K562 (cell line): ENCODE measurements around the gene LARP6. TPM values are rescaled to one million over a fixed set of nuclear protein-coding genes. Genes with fewer than 3 reads are reported as not detected.
A peak's percentile ranks its signal among the peaks of the same experiment; 100 is the strongest.

ENCODE experiments used
- CBFA2T3 ChIP-seq: fragments of 450-650 bp; IDR thresholded peaks from 2 replicates; pipeline ENCODE4 v1.6.1; 2017
- CTBP1 ChIP-seq: fragments of 450-650 bp; IDR thresholded peaks from 2 replicates; pipeline ENCODE4 v1.6.1; 2016; ENCODE audit warnings: borderline replicate concordance
- JUN ChIP-seq, 2 experiments: sonication (generic) in 1 of 2; formaldehyde crosslinking in 1 of 2; IDR thresholded peaks; 2 replicates each; pipeline versions ENCODE4 v1.6.1 to v1.8.0; 2012 to 2022; ENCODE audit warnings: borderline replicate concordance in 2 of 2, mild to moderate bottlenecking in 2 of 2, improper control_type of control experiment in 1 of 2, low read depth in 1 of 2, low read length in 1 of 2, missing genetic modification reagents in 1 of 2
- MTA1 ChIP-seq: fragments of 450-650 bp; IDR thresholded peaks from 2 replicates; pipeline ENCODE4 v1.6.1; 2017; ENCODE audit warnings: borderline replicate concordance
- RBBP5 ChIP-seq: fragments of 200-600 bp; sonication (generic); IDR thresholded peaks from 2 replicates; pipeline ENCODE4 v1.6.1; 2012; ENCODE audit warnings: borderline replicate concordance, mild to moderate bottlenecking, low read length, control low read depth, inconsistent platforms; ENCODE audit not compliant: insufficient read depth, poor library complexity, severe bottlenecking
- RFX7 ChIP-seq: fragments of 250-450 bp; sonication (Bioruptor Pico); IDR thresholded peaks from 2 replicates; pipeline ENCODE4 v1.5.1; 2021; ENCODE audit warnings: mild to moderate bottlenecking
- SOX6 ChIP-seq: fragments of 450-650 bp; IDR thresholded peaks from 2 replicates; pipeline ENCODE4 v1.6.1; 2014; ENCODE audit warnings: mild to moderate bottlenecking
- ZNF239 ChIP-seq: fragments of 250-450 bp; sonication (Bioruptor Pico); IDR thresholded peaks from 2 replicates; pipeline ENCODE4 v1.4.0; 2020; ENCODE audit warnings: mild to moderate bottlenecking
- ZNF445 ChIP-seq: fragments of 250-450 bp; sonication (Bioruptor Pico); IDR thresholded peaks from 2 replicates; pipeline ENCODE4 v1.4.0; 2020; ENCODE audit warnings: low read depth, mild to moderate bottlenecking, moderate library complexity
- polyA plus RNA-seq, 8 experiments: library from polyadenylated mRNA; depleted of rRNA in 4 of 8; stranded (reverse) in 5 of 8; unstranded in 3 of 8; fragments of >200 nt; fragmentation: Nextera tagmentation in 2 of 8; fragmentation: Illumina TruSeq in 1 of 8; extraction: Ambion mirVana in 2 of 8; extraction: Trizol in 1 of 8; gene quantifications; 2 replicates each; pipeline versions ENCODE4 v1.2.1 to v1.2.3, GENCODE V29; 2011 to 2014; ENCODE audit warnings: inconsistent platforms in 1 of 8, missing spikeins in 1 of 8
- total RNA-seq, 7 experiments: library from RNA; depleted of rRNA in 6 of 7; stranded (reverse); fragments of >200 nt in 6 of 7; fragmentation: Illumina TruSeq in 2 of 7; extraction: Trizol in 2 of 7; gene quantifications; 2 replicates each; pipeline versions ENCODE4 v1.2.1 to v1.2.3, GENCODE V29; 2011 to 2021; ENCODE audit warnings: low replicate concordance in 1 of 7
- TF ChIP-seq, protein P1 (sequence below): sonication (generic); formaldehyde crosslinking; IDR thresholded peaks from 2 replicates; pipeline ENCODE4 v1.8.0; 2022; ENCODE audit warnings: mild to moderate bottlenecking, missing genetic modification reagents
- TF ChIP-seq, protein P2 (sequence below): fragments of 450-650 bp; IDR thresholded peaks from 2 replicates; pipeline ENCODE4 v1.6.1; 2016; ENCODE audit warnings: missing biosample characterization, missing genetic modification characterization
- TF ChIP-seq, protein P3 (sequence below), 2 experiments: fragments of 150-350 bp in 1 of 2; IDR thresholded peaks; 2 replicates each; pipeline ENCODE4 v1.6.1; 2012 to 2016; ENCODE audit warnings: low read depth in 2 of 2, low read length in 2 of 2, mild to moderate bottlenecking in 1 of 2, moderate library complexity in 1 of 2
- TF ChIP-seq, protein P4 (sequence below), 2 experiments: fragments of 450-650 bp in 1 of 2; sonication (generic) in 1 of 2; formaldehyde crosslinking in 1 of 2; IDR thresholded peaks in 1 of 2; conservative IDR thresholded peaks in 1 of 2; 2 replicates each; pipeline versions ENCODE4 v1.6.1 to v1.8.1; 2016 to 2023; ENCODE audit warnings: mild to moderate bottlenecking in 2 of 2, moderate library complexity in 2 of 2, inconsistent platforms in 1 of 2, missing genetic modification reagents in 1 of 2
- TF ChIP-seq, protein P5 (sequence below): fragments of 200-800 bp; sonication (Bioruptor generic); IDR thresholded peaks from 2 replicates; pipeline ENCODE4 v1.6.1; 2017; ENCODE audit warnings: missing genetic modification characterization, missing compliant biosample characterization

LARP6 gene
- total and polyA plus RNA-seq, 9 of the 15 experiments (the other 6 are each of a cell fraction or from before 2014, with no cell fraction given): not detected

DNA sequence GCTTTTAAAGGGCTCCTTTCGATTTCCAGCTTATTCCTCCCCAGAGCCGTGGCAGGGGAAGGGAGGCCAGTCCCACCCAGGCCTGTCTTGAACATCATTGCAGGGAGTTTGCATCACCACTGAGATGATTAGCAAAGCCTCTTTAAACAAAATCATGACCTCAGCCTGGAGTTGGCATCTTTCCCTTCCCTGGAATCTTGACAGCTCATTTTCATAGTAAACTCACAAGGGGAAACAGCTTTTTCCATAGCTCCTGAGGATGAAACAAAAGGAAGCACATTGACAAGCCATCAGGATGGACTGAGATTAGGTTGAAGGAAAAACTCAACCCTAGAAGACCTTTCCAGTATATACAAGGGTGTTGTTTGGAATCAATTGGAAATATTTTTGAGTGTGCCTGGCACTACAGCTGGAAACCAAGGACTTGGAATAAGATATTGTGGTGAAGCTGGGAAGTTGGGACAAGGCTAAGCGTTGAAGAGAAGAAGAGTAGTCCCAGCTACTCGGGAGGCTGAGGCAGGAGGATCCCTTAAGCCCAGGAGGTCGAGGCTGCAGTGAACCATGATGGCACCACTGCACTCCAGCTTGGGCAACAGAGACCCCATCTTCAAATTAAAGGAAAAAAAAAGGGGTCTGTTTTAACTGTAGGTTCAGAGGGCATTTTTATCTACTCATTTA, 3.1 kb upstream of the LARP6 start (continued):
- TF ChIP-seq, protein P1, sequence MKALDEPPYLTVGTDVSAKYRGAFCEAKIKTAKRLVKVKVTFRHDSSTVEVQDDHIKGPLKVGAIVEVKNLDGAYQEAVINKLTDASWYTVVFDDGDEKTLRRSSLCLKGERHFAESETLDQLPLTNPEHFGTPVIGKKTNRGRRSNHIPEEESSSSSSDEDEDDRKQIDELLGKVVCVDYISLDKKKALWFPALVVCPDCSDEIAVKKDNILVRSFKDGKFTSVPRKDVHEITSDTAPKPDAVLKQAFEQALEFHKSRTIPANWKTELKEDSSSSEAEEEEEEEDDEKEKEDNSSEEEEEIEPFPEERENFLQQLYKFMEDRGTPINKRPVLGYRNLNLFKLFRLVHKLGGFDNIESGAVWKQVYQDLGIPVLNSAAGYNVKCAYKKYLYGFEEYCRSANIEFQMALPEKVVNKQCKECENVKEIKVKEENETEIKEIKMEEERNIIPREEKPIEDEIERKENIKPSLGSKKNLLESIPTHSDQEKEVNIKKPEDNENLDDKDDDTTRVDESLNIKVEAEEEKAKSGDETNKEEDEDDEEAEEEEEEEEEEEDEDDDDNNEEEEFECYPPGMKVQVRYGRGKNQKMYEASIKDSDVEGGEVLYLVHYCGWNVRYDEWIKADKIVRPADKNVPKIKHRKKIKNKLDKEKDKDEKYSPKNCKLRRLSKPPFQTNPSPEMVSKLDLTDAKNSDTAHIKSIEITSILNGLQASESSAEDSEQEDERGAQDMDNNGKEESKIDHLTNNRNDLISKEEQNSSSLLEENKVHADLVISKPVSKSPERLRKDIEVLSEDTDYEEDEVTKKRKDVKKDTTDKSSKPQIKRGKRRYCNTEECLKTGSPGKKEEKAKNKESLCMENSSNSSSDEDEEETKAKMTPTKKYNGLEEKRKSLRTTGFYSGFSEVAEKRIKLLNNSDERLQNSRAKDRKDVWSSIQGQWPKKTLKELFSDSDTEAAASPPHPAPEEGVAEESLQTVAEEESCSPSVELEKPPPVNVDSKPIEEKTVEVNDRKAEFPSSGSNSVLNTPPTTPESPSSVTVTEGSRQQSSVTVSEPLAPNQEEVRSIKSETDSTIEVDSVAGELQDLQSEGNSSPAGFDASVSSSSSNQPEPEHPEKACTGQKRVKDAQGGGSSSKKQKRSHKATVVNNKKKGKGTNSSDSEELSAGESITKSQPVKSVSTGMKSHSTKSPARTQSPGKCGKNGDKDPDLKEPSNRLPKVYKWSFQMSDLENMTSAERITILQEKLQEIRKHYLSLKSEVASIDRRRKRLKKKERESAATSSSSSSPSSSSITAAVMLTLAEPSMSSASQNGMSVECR (CRISPR knock-in tag): no peak
- TF ChIP-seq ZNF239 (CRISPR knock-in tag): no peak
- no peak for TF ChIP-seq RFX7 (CRISPR knock-in tag)
- TF ChIP-seq, protein P2, sequence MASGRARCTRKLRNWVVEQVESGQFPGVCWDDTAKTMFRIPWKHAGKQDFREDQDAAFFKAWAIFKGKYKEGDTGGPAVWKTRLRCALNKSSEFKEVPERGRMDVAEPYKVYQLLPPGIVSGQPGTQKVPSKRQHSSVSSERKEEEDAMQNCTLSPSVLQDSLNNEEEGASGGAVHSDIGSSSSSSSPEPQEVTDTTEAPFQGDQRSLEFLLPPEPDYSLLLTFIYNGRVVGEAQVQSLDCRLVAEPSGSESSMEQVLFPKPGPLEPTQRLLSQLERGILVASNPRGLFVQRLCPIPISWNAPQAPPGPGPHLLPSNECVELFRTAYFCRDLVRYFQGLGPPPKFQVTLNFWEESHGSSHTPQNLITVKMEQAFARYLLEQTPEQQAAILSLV (tag): no peak
- TF ChIP-seq RBBP5: no peak
- no peak for TF ChIP-seq SOX6
- TF ChIP-seq MTA1: no peak
- no peak for TF ChIP-seq ZNF445 (CRISPR knock-in tag)
- TF ChIP-seq, protein P3, sequence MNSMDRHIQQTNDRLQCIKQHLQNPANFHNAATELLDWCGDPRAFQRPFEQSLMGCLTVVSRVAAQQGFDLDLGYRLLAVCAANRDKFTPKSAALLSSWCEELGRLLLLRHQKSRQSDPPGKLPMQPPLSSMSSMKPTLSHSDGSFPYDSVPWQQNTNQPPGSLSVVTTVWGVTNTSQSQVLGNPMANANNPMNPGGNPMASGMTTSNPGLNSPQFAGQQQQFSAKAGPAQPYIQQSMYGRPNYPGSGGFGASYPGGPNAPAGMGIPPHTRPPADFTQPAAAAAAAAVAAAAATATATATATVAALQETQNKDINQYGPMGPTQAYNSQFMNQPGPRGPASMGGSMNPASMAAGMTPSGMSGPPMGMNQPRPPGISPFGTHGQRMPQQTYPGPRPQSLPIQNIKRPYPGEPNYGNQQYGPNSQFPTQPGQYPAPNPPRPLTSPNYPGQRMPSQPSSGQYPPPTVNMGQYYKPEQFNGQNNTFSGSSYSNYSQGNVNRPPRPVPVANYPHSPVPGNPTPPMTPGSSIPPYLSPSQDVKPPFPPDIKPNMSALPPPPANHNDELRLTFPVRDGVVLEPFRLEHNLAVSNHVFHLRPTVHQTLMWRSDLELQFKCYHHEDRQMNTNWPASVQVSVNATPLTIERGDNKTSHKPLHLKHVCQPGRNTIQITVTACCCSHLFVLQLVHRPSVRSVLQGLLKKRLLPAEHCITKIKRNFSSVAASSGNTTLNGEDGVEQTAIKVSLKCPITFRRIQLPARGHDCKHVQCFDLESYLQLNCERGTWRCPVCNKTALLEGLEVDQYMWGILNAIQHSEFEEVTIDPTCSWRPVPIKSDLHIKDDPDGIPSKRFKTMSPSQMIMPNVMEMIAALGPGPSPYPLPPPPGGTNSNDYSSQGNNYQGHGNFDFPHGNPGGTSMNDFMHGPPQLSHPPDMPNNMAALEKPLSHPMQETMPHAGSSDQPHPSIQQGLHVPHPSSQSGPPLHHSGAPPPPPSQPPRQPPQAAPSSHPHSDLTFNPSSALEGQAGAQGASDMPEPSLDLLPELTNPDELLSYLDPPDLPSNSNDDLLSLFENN (IDR thresholded peaks at IDR 0.05; ENCODE audit: low read depth in 2 of 2, low read length in 2 of 2): no peak
- peak; percentile 56; the same call in 1 of the 2 replicates for TF ChIP-seq JUN (IDR thresholded peaks at IDR 0.05; ENCODE audit: borderline replicate concordance, low read depth, low read length)
- TF ChIP-seq JUN (CRISPR knock-in tag; IDR thresholded peaks at IDR 0.05; ENCODE audit: borderline replicate concordance): no peak
- no peak for TF ChIP-seq CBFA2T3
- TF ChIP-seq, protein P4, sequence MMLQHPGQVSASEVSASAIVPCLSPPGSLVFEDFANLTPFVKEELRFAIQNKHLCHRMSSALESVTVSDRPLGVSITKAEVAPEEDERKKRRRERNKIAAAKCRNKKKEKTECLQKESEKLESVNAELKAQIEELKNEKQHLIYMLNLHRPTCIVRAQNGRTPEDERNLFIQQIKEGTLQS (IDR thresholded peaks at IDR 0.05): peak; percentile 80; the same call in 1 of the 2 replicates
- TF ChIP-seq, protein P4 (CRISPR knock-in tag; conservative IDR thresholded peaks at IDR 0.05): no peak
- TF ChIP-seq, protein P5, sequence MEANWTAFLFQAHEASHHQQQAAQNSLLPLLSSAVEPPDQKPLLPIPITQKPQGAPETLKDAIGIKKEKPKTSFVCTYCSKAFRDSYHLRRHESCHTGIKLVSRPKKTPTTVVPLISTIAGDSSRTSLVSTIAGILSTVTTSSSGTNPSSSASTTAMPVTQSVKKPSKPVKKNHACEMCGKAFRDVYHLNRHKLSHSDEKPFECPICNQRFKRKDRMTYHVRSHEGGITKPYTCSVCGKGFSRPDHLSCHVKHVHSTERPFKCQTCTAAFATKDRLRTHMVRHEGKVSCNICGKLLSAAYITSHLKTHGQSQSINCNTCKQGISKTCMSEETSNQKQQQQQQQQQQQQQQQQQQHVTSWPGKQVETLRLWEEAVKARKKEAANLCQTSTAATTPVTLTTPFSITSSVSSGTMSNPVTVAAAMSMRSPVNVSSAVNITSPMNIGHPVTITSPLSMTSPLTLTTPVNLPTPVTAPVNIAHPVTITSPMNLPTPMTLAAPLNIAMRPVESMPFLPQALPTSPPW (CRISPR knock-in tag): no peak
- peak; percentile 27; the same call in 1 of the 2 replicates for TF ChIP-seq CTBP1
